Endodermal cell (in vitro differentiated cells): ENCODE data around the gene LYL1. TPM values are rescaled to one million over a fixed set of nuclear protein-coding genes. Genes with fewer than 3 reads are reported as not detected.

Experiments
- DNase-seq: peaks from one replicate; pipeline ENCODE4 v3.0.0-alpha.2; 2017
- H3K27ac ChIP-seq: 2 replicates; pipeline ENCODE4 v1.5.1; 2013; ENCODE audit warnings: mild to moderate bottlenecking, low read depth, low read length, moderate library complexity
- H3K27me3 ChIP-seq: 2 replicates; pipeline ENCODE4 v1.6.1; 2013; ENCODE audit warnings: mild to moderate bottlenecking, low read length, moderate library complexity; ENCODE audit not compliant: insufficient read depth, control insufficient read depth, poor library complexity, severe bottlenecking
- H3K36me3 ChIP-seq: 2 replicates; pipeline ENCODE4 v1.7.0; 2013; ENCODE audit warnings: mild to moderate bottlenecking, low read length, moderate library complexity; ENCODE audit not compliant: control insufficient read depth, insufficient read depth
- H3K4me1 ChIP-seq: one replicate; pipeline ENCODE4 v1.7.0; 2013; ENCODE audit warnings: low read length; ENCODE audit not compliant: control insufficient read depth, insufficient read depth
- H3K4me3 ChIP-seq: 2 replicates; pipeline ENCODE4 v1.5.1; 2013; ENCODE audit warnings: mild to moderate bottlenecking, low read length, moderate library complexity
- H3K9ac ChIP-seq: 2 replicates; pipeline ENCODE4 v1.6.1; 2013; ENCODE audit warnings: mild to moderate bottlenecking, low read length, moderate library complexity; ENCODE audit not compliant: poor library complexity, severe bottlenecking; ENCODE audit errors: extremely low read depth
- H3K9me3 ChIP-seq: 2 replicates; pipeline ENCODE4 v1.6.1; 2013; ENCODE audit warnings: mild to moderate bottlenecking, low read length, moderate library complexity; ENCODE audit not compliant: control insufficient read depth
- H3K27ac Mint-ChIP-seq: 2 replicates; pipeline ENCODE4 v1.8.0; 2020; ENCODE audit warnings: mixed read lengths
- H3K27me3 Mint-ChIP-seq: 2 replicates; pipeline ENCODE4 v1.8.0; 2021; ENCODE audit warnings: mild to moderate bottlenecking, mixed read lengths; ENCODE audit not compliant: insufficient read depth
- H3K36me3 Mint-ChIP-seq: 2 replicates; pipeline ENCODE4 v1.8.0; 2020; ENCODE audit warnings: low read depth, mixed read lengths
- H3K4me1 Mint-ChIP-seq: 2 replicates; pipeline ENCODE4 v1.8.0; 2020; ENCODE audit warnings: mixed read lengths
- H3K4me3 Mint-ChIP-seq: 2 replicates; pipeline ENCODE4 v1.8.0; 2020; ENCODE audit warnings: mild to moderate bottlenecking, moderate library complexity, mixed read lengths
- H3K9me3 Mint-ChIP-seq: 2 replicates; pipeline ENCODE4 v1.8.0; 2020; ENCODE audit warnings: mild to moderate bottlenecking, mixed read lengths
- whole genome bisulfite sequencing, 2 experiments: methylation state at CpG; one replicate each; pipeline versions ENCODE4 v1.1.5 to v1.1.7; 2013; ENCODE audit warnings: missing lambda C conversion rate in 2 of 2, mixed read lengths in 1 of 2; ENCODE audit not compliant: insufficient coverage in 1 of 2, insufficient read length in 1 of 2; 5-methylcytosine and 5-hydroxymethylcytosine counted together
- total RNA-seq, 2 donors: library from RNA; stranded (reverse); fragmentation: NEBNext Ultra II Directional in 1 of 2; extraction: Animal tissue kit (Norgen Biotek cat#: 25700) in 1 of 2; gene quantifications; 2 replicates in 1 of 2; 3 replicates in 1 of 2; pipeline ENCODE4 v1.2.1, GENCODE V29; 2021
- TF ChIP-seq, protein P1 (sequence below): fragments of 200-600 bp; sonication (generic); conservative IDR thresholded peaks from 2 replicates; pipeline ENCODE4 v1.5.0; 2021; ENCODE audit warnings: antibody characterized with exemption, mild to moderate bottlenecking

Gene LYL1
- total RNA-seq, 2 donors from 2014 or later = 1.9 to 2.0 TPM

- Mint-ChIP-seq H3K4me3 (no peak overlapping the region), H3K36me3 (no peaks in the 10 kb centered on the region), H3K4me1 (peaks cover 18% of the 10 kb centered on the region), H3K27me3 (peaks cover 58% of the 10 kb centered on the region), H3K9me3 (no peaks in the 10 kb centered on the region), H3K27ac (no peak overlapping the region)
- TF ChIP-seq, protein P1, sequence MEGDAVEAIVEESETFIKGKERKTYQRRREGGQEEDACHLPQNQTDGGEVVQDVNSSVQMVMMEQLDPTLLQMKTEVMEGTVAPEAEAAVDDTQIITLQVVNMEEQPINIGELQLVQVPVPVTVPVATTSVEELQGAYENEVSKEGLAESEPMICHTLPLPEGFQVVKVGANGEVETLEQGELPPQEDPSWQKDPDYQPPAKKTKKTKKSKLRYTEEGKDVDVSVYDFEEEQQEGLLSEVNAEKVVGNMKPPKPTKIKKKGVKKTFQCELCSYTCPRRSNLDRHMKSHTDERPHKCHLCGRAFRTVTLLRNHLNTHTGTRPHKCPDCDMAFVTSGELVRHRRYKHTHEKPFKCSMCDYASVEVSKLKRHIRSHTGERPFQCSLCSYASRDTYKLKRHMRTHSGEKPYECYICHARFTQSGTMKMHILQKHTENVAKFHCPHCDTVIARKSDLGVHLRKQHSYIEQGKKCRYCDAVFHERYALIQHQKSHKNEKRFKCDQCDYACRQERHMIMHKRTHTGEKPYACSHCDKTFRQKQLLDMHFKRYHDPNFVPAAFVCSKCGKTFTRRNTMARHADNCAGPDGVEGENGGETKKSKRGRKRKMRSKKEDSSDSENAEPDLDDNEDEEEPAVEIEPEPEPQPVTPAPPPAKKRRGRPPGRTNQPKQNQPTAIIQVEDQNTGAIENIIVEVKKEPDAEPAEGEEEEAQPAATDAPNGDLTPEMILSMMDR = no peak
- H3K9ac ChIP-seq = no peak overlapping the region
- H3K4me1 ChIP-seq = peaks cover 16% of the 10 kb centered on the region
- DNase-seq = no peak
- H3K27ac ChIP-seq = no peak overlapping the region
- no peak overlapping the region for H3K4me3 ChIP-seq
- peaks cover 26% of the 10 kb centered on the region for H3K27me3 ChIP-seq
- H3K9me3 ChIP-seq = no peaks in the 10 kb centered on the region
- 71 to 96% methylated on average over 4 to 11 of the region's 12 CpGs for WGBS, 2 experiments
- no peaks in the 10 kb centered on the region for H3K36me3 ChIP-seq
Measured at GRCh38 chr19:13089857-13090507, 12.7 kb downstream of the LYL1 start.

DNA sequence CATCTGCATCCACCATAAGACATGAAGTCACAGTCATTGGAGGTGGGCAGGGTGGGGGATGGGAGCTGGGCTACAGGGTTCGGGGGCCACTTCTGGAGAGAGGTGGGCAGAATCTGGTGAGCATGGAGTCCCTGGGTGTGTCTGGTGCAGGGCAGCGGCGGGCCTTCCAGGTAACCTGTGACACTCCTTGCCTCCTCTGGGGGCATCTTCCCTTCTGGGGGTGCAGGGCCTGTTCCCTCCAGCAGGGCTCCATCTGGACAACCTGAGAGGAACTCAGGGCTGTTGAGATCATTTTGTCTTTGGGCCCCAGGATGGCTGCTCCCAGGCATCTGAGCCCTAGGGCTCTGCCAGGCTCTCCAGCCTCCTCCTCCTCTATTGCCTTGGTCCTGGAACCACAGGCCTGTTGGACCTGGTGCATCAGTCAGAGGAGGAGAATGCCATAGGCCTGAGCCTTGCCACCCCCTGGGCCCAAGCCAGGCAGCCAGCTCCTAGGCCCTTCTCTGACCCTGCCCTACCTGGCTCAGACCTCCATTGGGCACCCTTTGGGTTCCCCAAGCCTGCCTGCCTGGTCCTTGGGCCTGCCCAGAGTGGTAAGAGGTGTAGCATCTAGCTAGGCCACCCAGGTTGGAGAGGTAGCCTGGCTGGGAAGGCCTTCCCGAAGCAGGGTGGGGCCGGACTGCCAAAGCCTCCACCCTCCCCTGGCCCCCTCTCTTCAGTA lies 13.4 kb downstream of the LYL1 start:
- no peaks in the 10 kb centered on the region for H3K36me3 Mint-ChIP-seq
- peaks cover 15% of the 10 kb centered on the region for H3K4me1 Mint-ChIP-seq
- 83 to 95% methylated on average over 4 to 5 of the region's 5 CpGs for WGBS, 2 experiments
- peaks cover 16% of the 10 kb centered on the region for H3K4me1 ChIP-seq
- peak; percentile 85 for DNase-seq
- no peaks in the 10 kb centered on the region for H3K36me3 ChIP-seq
- H3K9ac ChIP-seq = no peak overlapping the region
- TF ChIP-seq, protein P1 = peak; percentile 82
- H3K4me3 Mint-ChIP-seq = no peak overlapping the region
- H3K9me3 ChIP-seq = no peaks in the 10 kb centered on the region
- H3K27me3 ChIP-seq = peaks cover 20% of the 10 kb centered on the region
- H3K27me3 Mint-ChIP-seq = peaks cover 54% of the 10 kb centered on the region
- no peak overlapping the region for H3K27ac ChIP-seq
- H3K9me3 Mint-ChIP-seq = no peaks in the 10 kb centered on the region
- H3K4me3 ChIP-seq = no peak overlapping the region
- H3K27ac Mint-ChIP-seq = no peak overlapping the region

GRCh38 chr19:13087795-13088537 lies 14.7 kb downstream of the LYL1 start:
- H3K4me1 ChIP-seq = peaks cover 16% of the 10 kb centered on the region
- TF ChIP-seq, protein P1 = no peak
- no peaks in the 10 kb centered on the region for H3K36me3 Mint-ChIP-seq
- H3K9me3 ChIP-seq = no peaks in the 10 kb centered on the region
- H3K4me3 Mint-ChIP-seq = no peak overlapping the region
- H3K27me3 ChIP-seq = peaks cover 15% of the 10 kb centered on the region
- no peak overlapping the region for H3K27ac Mint-ChIP-seq
- 91 to 94% methylated on average over 5 to 33 of the region's 37 CpGs for WGBS, 2 experiments
- H3K27ac ChIP-seq = no peak overlapping the region
- H3K9ac ChIP-seq = no peak overlapping the region
- peaks cover 48% of the 10 kb centered on the region for H3K27me3 Mint-ChIP-seq
- H3K36me3 ChIP-seq = no peaks in the 10 kb centered on the region
- peaks cover 11% of the 10 kb centered on the region for H3K4me1 Mint-ChIP-seq
- DNase-seq = no peak
- no peak overlapping the region for H3K4me3 ChIP-seq
- no peaks in the 10 kb centered on the region for H3K9me3 Mint-ChIP-seq
